Heart right ventricle (tissue), 16 donors: ENCODE results near the gene PCDHGC4. TPM values are rescaled to one million over a fixed set of nuclear protein-coding genes. Genes with fewer than 3 reads are reported as not detected.

Experiments
- ATAC-seq, 8 donors: fragments of 200-7000 bp; cut with Tn5 transposase; one replicate each; pipeline ENCODE4 v1.9.1; 2020; ENCODE audit warnings: mild to moderate bottlenecking in 8 of 8, moderate library complexity in 8 of 8, moderate number of reproducible peaks in 1 of 8
- DNase-seq, 2 donors: peaks; one replicate each; pipeline ENCODE4 v3.0.0-alpha.2; 2020
- H3K27ac ChIP-seq, 10 donors: fragments of 200-600 bp; sonication (generic) in 2 of 10; one replicate each; pipeline versions ENCODE4 v1.5.0 to v1.8.0; 2020 to 2022; ENCODE audit warnings: mild to moderate bottlenecking in 3 of 10
- H3K27me3 ChIP-seq, 7 donors: fragments of 200-600 bp; one replicate each; pipeline ENCODE4 v1.8.0; 2021 to 2022; ENCODE audit warnings: mild to moderate bottlenecking in 2 of 7
- H3K36me3 ChIP-seq, 9 donors: fragments of 200-600 bp; sonication (generic) in 1 of 9; one replicate each; pipeline versions ENCODE4 v1.5.0 to v1.8.0; 2020 to 2022; ENCODE audit warnings: mild to moderate bottlenecking in 2 of 9
- H3K4me1 ChIP-seq, 9 donors: fragments of 200-600 bp; sonication (generic) in 1 of 9; one replicate each; pipeline versions ENCODE4 v1.5.0 to v1.8.0; 2020 to 2022; ENCODE audit warnings: mild to moderate bottlenecking in 4 of 9
- H3K4me3 ChIP-seq, 10 donors: fragments of 200-600 bp; sonication (generic) in 2 of 10; one replicate each; pipeline versions ENCODE4 v1.5.0 to v1.8.0; 2020 to 2022; ENCODE audit warnings: mild to moderate bottlenecking in 7 of 10, moderate library complexity in 2 of 10
- H3K9me3 ChIP-seq, 11 donors: fragments of 200-600 bp in 10 of 11; sonication (generic) in 2 of 11; one replicate each; pipeline versions ENCODE4 v1.5.0 to v1.8.0; 2013 to 2022; ENCODE audit warnings: mild to moderate bottlenecking in 2 of 11, control low read depth in 1 of 11, moderate library complexity in 1 of 11
- CTCF ChIP-seq, 9 donors: fragments of 200-600 bp; sonication (generic) in 2 of 9; IDR thresholded peaks; one replicate each; pipeline versions ENCODE4 v1.5.0 to v1.8.0; 2021 to 2022; ENCODE audit warnings: antibody characterized with exemption in 9 of 9, mild to moderate bottlenecking in 5 of 9, moderate library complexity in 1 of 9
- WGBS, 2 donors: extraction: QIAGEN DNeasy Blood & Tissue Kit; methylation state at CpG; one replicate each; pipeline ENCODE4 v1.1.7; 2013; ENCODE audit warnings: inconsistent platforms in 1 of 2; 5-methylcytosine and 5-hydroxymethylcytosine counted together
- intact Hi-C, 10 donors: fragments of 100-400 bp; cut with DNase I; formaldehyde crosslinking; loops; one replicate each; pipeline versions ENCODE4 v1.11.1 to v1.14.2; 2022
- polyA plus RNA-seq, 2 donors: library from polyadenylated mRNA; stranded (reverse); fragments of 200-250 nt; gene quantifications; one replicate each; pipeline ENCODE4 v1.2.3, GENCODE V29; 2013
- total RNA-seq, 10 donors: library from RNA; stranded (reverse); fragmentation: NEBNext Ultra II Directional in 3 of 10; extraction: Animal tissue kit (Norgen Biotek cat#: 25700) in 3 of 10; gene quantifications; one replicate each; pipeline versions ENCODE4 v1.2.1 to v1.2.4, GENCODE V29; 2021 to 2023
- donor health status: Arrhythmogenic right ventricular cardiomyopathy.
- donor health status: ischemic (EF 13 %, LVEDD 7.1; RV severe dilation, severe dysfunction).
- donor health status: healthy with polysubstance abuse.
- donor health status: DM: no; HTN: yes; CAD: no.
- donor health status: DM: no; HTN: no; CAD: no.
- donor health status: ischemic (EF 25% LVEDD 6.9; RV normal size, moderate dysfunction).
- donor health status: ischemic (EF 25% LVEDD 5.7; RV mildly dilated, moderate dysfunction).
- donor health status: healthy.
- donor health status: DM: yes; HTN: yes; CAD: no.
- donor health status: Ischemic cardiomyopathy.
- donor health status: ischemic (EF 35%, LVEDD 5.7; RV mildly dilated, moderate dysfunction).
- donor health status: nonischemic (EF 11% LVEDD 7.7; RV severe dilation, severe dysfunction).
- donor health status: DM: yes; HTN: yes; CAD: no.
- donor health status: PGD.
- donor health status: ischemic (EF 29% LVEDD 5.4; RV normal size, mild dysfunction).
- donor health status: nonischemic (EF 23%, LVEDD 6.1; RV moderate dilation, normal function).

The PCDHGC4 gene
- total and polyA plus RNA-seq, 12 donors, result 0.12 to 5.0 (median 3.1) TPM

- no peak for TF ChIP-seq CTCF (IDR thresholded peaks at IDR 0.05)
- Histone ChIP-seq H3K27ac (peak overlapping the region in 9 of 10 donors; percentile 52 to 94 (median 71)), H3K4me3 (no peak overlapping the region), H3K27me3 (no peaks in the 10 kb centered on the region), H3K4me1 (peaks cover 13 to 87% (median 75%) of the 10 kb centered on the region in 9 donors), H3K36me3 (peaks cover 0 to 83% (median 12%) of the 10 kb centered on the region in 9 donors), H3K9me3 (no peaks in the 10 kb centered on the region)
- DNase-seq (no peak), ATAC-seq (no peak)
- intact Hi-C loops, result loop anchor here in 8 of 10 donors (1.0 to 10.0 kb wide), 11 partner anchors 17 to 113 kb away; partner anchors contain the start of genes PCDHGB7 (in 3 of the 8), PCDHGA10 (in 2 of the 8), PCDHGA12 (in 2 of the 8) and PCDHGA11 (in 1 of the 8)
- 73 to 80% methylated on average over 7 of the region's 7 CpGs for WGBS, 2 donors
Measured at GRCh38 chr5:141525653-141526052, 40.8 kb downstream of the PCDHGC4 start.

GRCh38 chr5:141527426-141527825 is 42.6 kb downstream of the PCDHGC4 start:
- ATAC-seq (no peak), DNase-seq (no peak)
- H3K27me3 ChIP-seq, result no peaks in the 10 kb centered on the region
- no peak overlapping the region for H3K4me3 ChIP-seq
- 52 to 57% methylated on average over 1 of the region's 1 CpG for WGBS, 2 donors
- intact Hi-C loops, result loop anchor here in 5 of 10 donors (5.0 to 10.0 kb wide), 6 partner anchors 35 to 115 kb away; partner anchors contain the start of genes PCDHGB7 (in 3 of the 5), PCDHGA10 (in 2 of the 5), PCDHGA11 (in 1 of the 5) and PCDHGA12 (in 1 of the 5)
- no peaks in the 10 kb centered on the region for H3K9me3 ChIP-seq
- peak overlapping the region in 9 of 10 donors; percentile 46 to 91 (median 86) for H3K27ac ChIP-seq
- H3K36me3 ChIP-seq, result peaks cover 0 to 93% (median 12%) of the 10 kb centered on the region in 9 donors
- TF ChIP-seq CTCF (IDR thresholded peaks at IDR 0.05), result no peak
- H3K4me1 ChIP-seq, result peaks cover 4 to 69% (median 59%) of the 10 kb centered on the region in 9 donors

GRCh38 chr5:141528291-141528984 is 43.6 kb downstream of the PCDHGC4 start:
- Histone ChIP-seq H3K4me1 (peaks cover 4 to 59% (median 50%) of the 10 kb centered on the region in 9 donors), H3K36me3 (peaks cover 0 to 93% (median 12%) of the 10 kb centered on the region in 9 donors), H3K9me3 (no peaks in the 10 kb centered on the region), H3K27me3 (no peaks in the 10 kb centered on the region), H3K4me3 (peak overlapping the region in 1 of 10 donors; percentile 5), H3K27ac (peak overlapping the region; percentile 46 to 91 (median 86))
- DNase-seq, result peak; percentile 40 to 64
- WGBS, 2 donors, result 22 to 34% methylated on average over 11 of the region's 11 CpGs
- peak; percentile 43 to 75 (median 56) for ATAC-seq
- TF ChIP-seq CTCF (IDR thresholded peaks at IDR 0.05), result no peak
- intact Hi-C loops, result loop anchor here in 6 of 10 donors (2.0 to 10.0 kb wide), 7 partner anchors 26 to 116 kb away; partner anchors contain the start of genes PCDHGB7 (in 3 of the 6), PCDHGA10 (in 2 of the 6), PCDHGA11 (in 1 of the 6) and PCDHGA12 (in 1 of the 6)

- intact Hi-C loops, result loop anchor here in 6 of 10 donors (2.0 to 10.0 kb wide), 7 partner anchors 26 to 117 kb away; partner anchors contain the start of genes PCDHGB7 (in 3 of the 6), PCDHGA10 (in 2 of the 6), PCDHGA11 (in 1 of the 6) and PCDHGA12 (in 1 of the 6)
- no peak overlapping the region for H3K4me3 ChIP-seq
- 39 to 51% methylated on average over 5 of the region's 5 CpGs for WGBS, 2 donors
- DNase-seq (peak; percentile 29 to 58), ATAC-seq (peak; percentile 44 to 86 (median 66))
- no peak for TF ChIP-seq CTCF (IDR thresholded peaks at IDR 0.05)
- peaks cover 4 to 54% (median 45%) of the 10 kb centered on the region in 9 donors for H3K4me1 ChIP-seq
- H3K9me3 ChIP-seq, result no peaks in the 10 kb centered on the region
- peaks cover 0 to 93% (median 12%) of the 10 kb centered on the region in 9 donors for H3K36me3 ChIP-seq
- peak overlapping the region; percentile 46 to 91 (median 86) for H3K27ac ChIP-seq
- no peaks in the 10 kb centered on the region for H3K27me3 ChIP-seq
Measured at GRCh38 chr5:141529002-141529401, 44.2 kb downstream of the PCDHGC4 start.
